GM12878 (cell line): ENCODE measurements around the gene EBF3. TPM values are rescaled to one million over a fixed set of nuclear protein-coding genes. Genes with fewer than 3 reads are reported as not detected.

ENCODE experiments used
- ATAC-seq: fragments of 200-7000 bp; cut with Tn5 transposase; 3 replicates; pipeline ENCODE4 v1.9.1; 2020; ENCODE audit warnings: mild to moderate bottlenecking, moderate library complexity
- BruUV-seq: library from RNA; stranded (reverse); fragments of 400-500 nt; replicated peaks from 2 replicates; lab custom pipeline; 2021; lab: Mats Ljungman, UMichigan
- CTCF ChIA-PET: fragments of 300-600 bp; sonication (Branson Sonifier 250); formaldehyde crosslinking; extraction: SDS; loops from one replicate; lab custom pipeline; 2021; ENCODE audit warnings: inconsistent platforms; lab: Yijun Ruan, JAX
- POLR2A ChIA-PET: fragments of 350-600 bp; formaldehyde crosslinking; extraction: SDS; loops from one replicate; lab custom pipeline; 2021; ENCODE audit warnings: inconsistent platforms; lab: Charles Lee
- RAD21 ChIA-PET: fragments of 300-600 bp; sonication (Branson Sonifier 250); formaldehyde crosslinking; loops from one replicate; lab custom pipeline; 2023; ENCODE audit warnings: antibody characterized with exemption; ENCODE audit not compliant: unreplicated experiment; lab: Charles Lee
- SMC1A ChIA-PET: fragments of 300-600 bp; sonication (Branson Sonifier 250); formaldehyde crosslinking; loops from one replicate; lab custom pipeline; 2023; ENCODE audit not compliant: unreplicated experiment, uncharacterized antibody; lab: Charles Lee
- DNase-seq: peaks from one replicate; pipeline ENCODE4 v3.0.0-alpha.2; 2011; ENCODE audit warnings: low read depth, low spot score
- FAIRE-seq: peaks from 3 replicates; lab custom pipeline; 2011; peaks lifted over from hg19 to GRCh38; lab: Jason Lieb, UNC
- H2AFZ ChIP-seq: 2 replicates; pipeline ENCODE4 v1.6.0; 2011; ENCODE audit warnings: low read depth, low read length, control low read depth; ENCODE audit not compliant: control insufficient read depth
- H3K27ac ChIP-seq: 2 replicates; pipeline ENCODE4 v1.5.1; 2011; ENCODE audit warnings: control low read depth; ENCODE audit not compliant: control insufficient read depth, insufficient read depth
- H3K27me3 ChIP-seq, 2 experiments: replicated peaks in 1 of 2; 2 replicates each; pipeline versions ENCODE4 v1.6.0 to v1.6.1; 2011; ENCODE audit warnings: low read length in 1 of 2; ENCODE audit not compliant: control insufficient read depth in 2 of 2, insufficient read depth in 2 of 2
- H3K36me3 ChIP-seq, 2 experiments: 2 replicates each; pipeline ENCODE4 v1.5.1; 2011; ENCODE audit warnings: low read length in 1 of 2; ENCODE audit not compliant: control insufficient read depth in 2 of 2, insufficient read depth in 2 of 2
- H3K4me1 ChIP-seq: 2 replicates; pipeline ENCODE4 v1.6.1; 2011; ENCODE audit warnings: mild to moderate bottlenecking, low read length, moderate library complexity, mixed read lengths; ENCODE audit not compliant: control insufficient read depth, insufficient read depth
- H3K4me2 ChIP-seq: 2 replicates; pipeline ENCODE4 v1.6.0; 2011; ENCODE audit warnings: control low read depth; ENCODE audit not compliant: control insufficient read depth, insufficient read depth
- H3K4me3 ChIP-seq: fragments of 200-600 bp; sonication (generic); 2 replicates; pipeline ENCODE4 v1.5.1; 2016
- H3K79me2 ChIP-seq: 2 replicates; pipeline ENCODE4 v1.6.0; 2011; ENCODE audit warnings: low read length; ENCODE audit not compliant: control insufficient read depth, insufficient read depth
- H3K9ac ChIP-seq: 2 replicates; pipeline ENCODE4 v1.8.0; 2011; ENCODE audit warnings: low read length, control low read depth, mixed read lengths; ENCODE audit not compliant: control insufficient read depth, insufficient read depth
- H3K9me3 ChIP-seq: replicated peaks from 3 replicates; pipeline ENCODE4 v1.5.1; 2011; ENCODE audit warnings: mild to moderate bottlenecking, low read length; ENCODE audit not compliant: control insufficient read depth, insufficient read depth
- H4K20me1 ChIP-seq: 2 replicates; pipeline ENCODE4 v1.6.0; 2011; ENCODE audit not compliant: control insufficient read depth, insufficient read depth
- FOXM1 ChIP-seq: IDR thresholded peaks from 2 replicates; pipeline ENCODE4 v1.6.1; 2012; ENCODE audit warnings: low read depth, mild to moderate bottlenecking, inconsistent platforms, low read length, moderate library complexity
- KLF5 ChIP-seq: fragments of 450-650 bp; IDR thresholded peaks from 2 replicates; pipeline ENCODE4 v1.6.1; 2014; ENCODE audit warnings: mild to moderate bottlenecking; ENCODE audit not compliant: partially characterized antibody
- NRF1 ChIP-seq: conservative IDR thresholded peaks from 2 replicates; pipeline ENCODE4 v1.6.1; 2011; ENCODE audit warnings: mild to moderate bottlenecking, low read depth, low read length, improper control_type of control experiment
- RAD21 ChIP-seq: IDR thresholded peaks from 2 replicates; pipeline ENCODE4 v1.6.1; 2011; ENCODE audit warnings: mild to moderate bottlenecking, low read depth, low read length, moderate library complexity; ENCODE audit not compliant: insufficient read depth
- RCOR1 ChIP-seq: conservative IDR thresholded peaks from 2 replicates; pipeline ENCODE4 v1.6.1; 2012; ENCODE audit warnings: low read depth, low read length, improper control_type of control experiment
- SPI1 ChIP-seq: IDR thresholded peaks from 2 replicates; pipeline ENCODE4 v1.6.1; 2011; ENCODE audit warnings: low read depth, mild to moderate bottlenecking, low read length, moderate library complexity, borderline replicate concordance; ENCODE audit not compliant: insufficient read depth
- SREBF1 ChIP-seq: IDR thresholded peaks from 2 replicates; pipeline ENCODE4 v1.6.1; 2012; ENCODE audit warnings: mild to moderate bottlenecking, low read length
- TBL1XR1 ChIP-seq: IDR thresholded peaks from 2 replicates; pipeline ENCODE4 v1.6.1; 2012; ENCODE audit warnings: low read depth, low read length, improper control_type of control experiment
- ZNF622 ChIP-seq: fragments of 450-650 bp; IDR thresholded peaks from 2 replicates; pipeline ENCODE4 v1.6.1; 2017; ENCODE audit warnings: mild to moderate bottlenecking, inconsistent platforms
- WGBS: methylation state at CpG from one replicate; pipeline ENCODE4 v1.1.6; 2016; ENCODE audit warnings: low lambda C conversion rate; ENCODE audit not compliant: insufficient replicate concordance, insufficient coverage; ENCODE audit errors: missing lambda C conversion rate; 5-methylcytosine and 5-hydroxymethylcytosine counted together
- in situ Hi-C: fragments of 300-500 bp; cut with MboI; formaldehyde crosslinking; loops from 9 replicates; pipeline ENCODE4 v1.14.3; 2018; ENCODE audit warnings: mixed read lengths
- intact Hi-C: fragments of 100-400 bp; cut with micrococcal nuclease; formaldehyde crosslinking; loops from one replicate; pipeline ENCODE4 v1.14.2; 2022; ENCODE audit not compliant: unreplicated experiment
- polyA plus RNA-seq, 11 experiments: library from polyadenylated mRNA; depleted of rRNA in 4 of 11; unstranded in 6 of 11; stranded (reverse) in 5 of 11; fragments of >200 nt; fragmentation: Nextera tagmentation in 4 of 11; fragmentation: Illumina TruSeq in 1 of 11; extraction: Ambion mirVana in 4 of 11; extraction: Trizol in 1 of 11; gene quantifications; 1 replicate in 1 of 11; 2 replicates in 10 of 11; pipeline versions ENCODE4 v1.2.1 to v1.2.3, GENCODE V29; 2011 to 2016; ENCODE audit warnings: inconsistent platforms in 2 of 11, missing spikeins in 2 of 11, low read depth in 1 of 11
- total RNA-seq, 4 experiments: library from RNA; depleted of rRNA in 3 of 4; stranded (reverse); fragments of >200 nt in 3 of 4; fragmentation: Illumina TruSeq in 1 of 4; extraction: Trizol in 1 of 4; gene quantifications; 2 replicates each; pipeline versions ENCODE4 v1.2.1 to v1.2.3, GENCODE V29; 2013 to 2021

EBF3 gene
- total and polyA plus RNA-seq, 10 of the 15 experiments (the other 5 are each of a cell fraction or from before 2014, with no cell fraction given): not detected

DNA sequence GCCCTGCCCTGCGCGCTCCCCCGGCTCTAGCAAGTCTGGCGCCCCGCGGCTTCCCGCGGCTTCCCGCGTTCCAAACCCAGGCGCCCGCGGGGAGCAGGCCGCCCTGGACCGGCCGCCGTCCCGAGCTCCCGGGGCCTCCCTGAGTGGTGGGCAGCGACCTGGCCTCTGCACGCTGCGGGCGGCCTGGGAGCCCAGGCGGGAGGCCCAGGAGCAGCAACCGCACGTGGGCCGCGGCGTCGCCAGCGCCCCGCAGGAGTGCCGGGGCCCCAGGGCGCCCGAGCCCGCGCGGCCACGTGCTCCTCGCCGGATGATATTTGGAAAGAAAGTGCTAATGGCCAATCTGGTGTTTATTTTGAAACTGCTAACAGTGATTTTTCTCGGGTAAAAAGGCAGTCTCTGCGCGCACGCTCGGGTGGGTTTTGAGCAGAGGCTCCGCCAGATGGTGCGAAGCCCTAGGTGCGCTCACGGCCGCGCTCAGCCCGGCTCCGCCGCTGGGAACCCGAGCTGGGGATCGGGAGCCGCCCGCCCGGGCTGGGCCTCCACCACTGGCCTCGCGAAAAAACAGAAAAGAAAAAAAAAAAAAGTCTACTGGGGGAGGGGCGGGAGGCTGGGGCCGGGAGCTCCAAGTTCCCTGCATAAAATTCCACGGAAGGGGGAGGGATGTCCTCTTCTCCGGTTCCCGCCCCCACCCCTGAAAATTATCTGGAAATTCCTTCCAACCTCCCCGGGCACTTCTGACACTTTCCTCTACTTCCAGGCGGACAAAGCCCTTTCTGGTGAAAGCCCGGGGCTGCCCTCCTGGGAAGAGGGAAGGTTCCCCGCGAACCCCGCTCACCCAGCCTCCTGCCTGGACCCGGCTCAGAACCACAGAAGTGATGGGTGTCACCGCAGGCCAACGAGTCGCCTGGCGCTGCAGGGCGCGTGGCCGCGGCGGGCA lies 4.3 kb downstream of the EBF3 start (continued):
- TF ChIP-seq FOXM1 (no peak), TBL1XR1 (no peak), SREBF1 (no peak), KLF5 (no peak), ZNF622 (no peak)

- Histone ChIP-seq H3K4me3 (no peak overlapping the region), H3K9me3 (no peaks in the 10 kb centered on the region; the same call in 2 of the 3 replicates), H2AFZ (no peak overlapping the region), H4K20me1 (no peaks in the 10 kb centered on the region), H3K27me3 (peaks cover 0 to 13% of the 10 kb centered on the region in 2 experiments), H3K4me2 (no peak overlapping the region), H3K9ac (no peak overlapping the region), H3K4me1 (no peaks in the 10 kb centered on the region), H3K36me3 (no peaks in the 10 kb centered on the region), H3K27ac (no peak overlapping the region), H3K79me2 (no peaks in the 10 kb centered on the region)
- in situ Hi-C loops: no loop called here
- FAIRE-seq: no peak
- no peak for ATAC-seq
- ChIA-PET CTCF (no interaction called here), SMC1A (no interaction called here), POLR2A (no interaction called here), RAD21 (no interaction called here)
- TF ChIP-seq NRF1 (no peak), RCOR1 (no peak), RAD21 (no peak), SPI1 (no peak)
- no peak for DNase-seq
- intact Hi-C loops: no loop called here
- BruUV-seq: no TSS peak
- WGBS: 33% methylated on average over 62 of the region's 103 CpGs
These were observed 5.2 kb downstream of the EBF3 start for GRCh38 chr10:129958629-129959543.
